K562 (cell line): ENCODE measurements around the gene GNB2. TPM values are rescaled to one million over a fixed set of nuclear protein-coding genes. Genes with fewer than 3 reads are reported as not detected.

ENCODE experiments used
- ATF6 ChIP-seq: sonication (generic); formaldehyde crosslinking; IDR thresholded peaks from 2 replicates; pipeline ENCODE4 v1.4.0; 2020; ENCODE audit warnings: mild to moderate bottlenecking, missing genetic modification reagents
- GTF3C2 ChIP-seq: IDR thresholded peaks from 3 replicates; pipeline ENCODE4 v1.6.1; 2011; ENCODE audit warnings: borderline replicate concordance, mild to moderate bottlenecking, moderate library complexity; ENCODE audit not compliant: insufficient read length; ENCODE audit errors: extremely low read depth
- HLTF ChIP-seq: fragments of 450-650 bp; IDR thresholded peaks from 2 replicates; pipeline ENCODE4 v1.6.1; 2016
- MCM5 ChIP-seq: fragments of 450-650 bp; IDR thresholded peaks from 2 replicates; pipeline ENCODE4 v1.6.1; 2016; ENCODE audit warnings: low read depth
- NELFE ChIP-seq: IDR thresholded peaks from 2 replicates; pipeline ENCODE4 v1.6.1; 2011; ENCODE audit warnings: mild to moderate bottlenecking; ENCODE audit not compliant: insufficient read depth, insufficient read length
- RBM15 ChIP-seq: fragments of 200-400 bp; formaldehyde crosslinking; IDR thresholded peaks from 2 replicates; pipeline ENCODE4 v1.6.1; 2018; ENCODE audit warnings: mild to moderate bottlenecking, low read length, moderate library complexity; ENCODE audit not compliant: insufficient read depth
- ZBTB34 ChIP-seq: fragments of 250-450 bp; sonication (Bioruptor Pico); IDR thresholded peaks from 2 replicates; pipeline ENCODE4 v1.8.0; 2021; ENCODE audit warnings: mild to moderate bottlenecking, moderate library complexity
- ZNF165 ChIP-seq: fragments of 250-450 bp; sonication (Bioruptor Pico); IDR thresholded peaks from 2 replicates; pipeline ENCODE4 v1.4.0; 2020; ENCODE audit warnings: borderline replicate concordance
- ZNF280A ChIP-seq: fragments of 450-650 bp; IDR thresholded peaks from 2 replicates; pipeline ENCODE4 v1.6.1; 2018; ENCODE audit warnings: mild to moderate bottlenecking, low read depth; ENCODE audit not compliant: partially characterized antibody
- ZNF280B ChIP-seq: fragments of 250-450 bp; sonication (Bioruptor Pico); IDR thresholded peaks from 2 replicates; pipeline ENCODE4 v1.5.1; 2021; ENCODE audit warnings: mild to moderate bottlenecking
- ZNF395 ChIP-seq: fragments of 200-800 bp; sonication (Bioruptor generic); IDR thresholded peaks from 2 replicates; pipeline ENCODE4 v1.6.1; 2017; ENCODE audit warnings: missing genetic modification characterization, missing compliant biosample characterization
- ZNF655 ChIP-seq: fragments of 250-450 bp; sonication (Bioruptor Pico); IDR thresholded peaks from 2 replicates; pipeline ENCODE4 v1.5.0; 2021
- ZNF707 ChIP-seq: fragments of 250-450 bp; sonication (Bioruptor Pico); conservative IDR thresholded peaks from 2 replicates; pipeline ENCODE4 v1.8.0; 2022; ENCODE audit warnings: inconsistent platforms, mild to moderate bottlenecking, moderate library complexity
- polyA plus RNA-seq, 8 experiments: library from polyadenylated mRNA; depleted of rRNA in 4 of 8; stranded (reverse) in 5 of 8; unstranded in 3 of 8; fragments of >200 nt; fragmentation: Nextera tagmentation in 2 of 8; fragmentation: Illumina TruSeq in 1 of 8; extraction: Ambion mirVana in 2 of 8; extraction: Trizol in 1 of 8; gene quantifications; 2 replicates each; pipeline versions ENCODE4 v1.2.1 to v1.2.3, GENCODE V29; 2011 to 2014; ENCODE audit warnings: inconsistent platforms in 1 of 8, missing spikeins in 1 of 8
- total RNA-seq, 7 experiments: library from RNA; depleted of rRNA in 6 of 7; stranded (reverse); fragments of >200 nt in 6 of 7; fragmentation: Illumina TruSeq in 2 of 7; extraction: Trizol in 2 of 7; gene quantifications; 2 replicates each; pipeline versions ENCODE4 v1.2.1 to v1.2.3, GENCODE V29; 2011 to 2021; ENCODE audit warnings: low replicate concordance in 1 of 7

The GNB2 gene
- total and polyA plus RNA-seq, 9 of the 15 experiments (the other 6 are each of a cell fraction or from before 2014, with no cell fraction given), result 0.65 to 320 (median 104) TPM

GRCh38 chr7:100691676-100692577 lies 18.4 kb downstream of the GNB2 start (continued):
- TF ChIP-seq GTF3C2, result no peak
- TF ChIP-seq ZNF707, result no peak
- TF ChIP-seq MCM5, result no peak
- no peak for TF ChIP-seq HLTF
- no peak for TF ChIP-seq ZNF165 (CRISPR knock-in tag)
- no peak for TF ChIP-seq ATF6 (CRISPR knock-in tag)
- no peak for TF ChIP-seq ZNF655 (CRISPR knock-in tag)
- TF ChIP-seq ZNF395, result no peak
- TF ChIP-seq ZNF280A, result no peak
- TF ChIP-seq ZNF280B, result no peak
- TF ChIP-seq NELFE, result no peak
- no peak for TF ChIP-seq RBM15
- TF ChIP-seq ZBTB34, result no peak
